ENCODE results near the gene DPP9.
"Not testable (repeated sequence)": the region's sequence is repeated elsewhere in the genome, so short reads cannot be mapped to it uniquely, and the experiment has no call there.

DPP9 gene

GRCh38 chr19:4684312-4685095 lies 39.1 kb downstream of the DPP9 start:
- no peak for DNase-seq

GRCh38 chr19:4682417-4683200 lies 41.0 kb downstream of the DPP9 start:
- DNase-seq, result no peak

GRCh38 chr19:4680021-4680420 lies 43.6 kb downstream of the DPP9 start:
- DNase-seq, result not testable (repeated sequence)

- peak; percentile 85 for DNase-seq
Observed at GRCh38 chr19:4678881-4679790, 44.5 kb downstream of the DPP9 start.

- peak; percentile 76 for DNase-seq
Observed at GRCh38 chr19:4676955-4677731, 46.5 kb downstream of the DPP9 start.

GRCh38 chr19:4675346-4675745 lies 48.3 kb downstream of the DPP9 start:
- no peak for DNase-seq

- DNase-seq, result no peak
Observed at GRCh38 chr19:4673726-4674125, 49.9 kb downstream of the DPP9 start.

- DNase-seq, result no peak
Observed at GRCh38 chr19:4673216-4673615, 50.4 kb downstream of the DPP9 start.

GRCh38 chr19:4671185-4671851 lies 52.3 kb downstream of the DPP9 start:
- no peak for DNase-seq

GRCh38 chr19:4669723-4670480 lies 53.7 kb downstream of the DPP9 start, which contains the start of gene MYDGF:
Gene MYDGF, minus strand, starts transcription at chr19:4670342. Its CDS starts 8 bp downstream, at chr19:4670334.
- peak; percentile 97 for DNase-seq

GRCh38 chr19:4664642-4665041 lies 59.0 kb downstream of the DPP9 start:
- no peak for DNase-seq

GRCh38 chr19:4662812-4663211 lies 60.8 kb downstream of the DPP9 start:
- DNase-seq, result no peak

GRCh38 chr19:4662020-4662695 lies 61.5 kb downstream of the DPP9 start:
- DNase-seq, result no peak

GRCh38 chr19:4660993-4661392 lies 62.6 kb downstream of the DPP9 start:
- DNase-seq, result no peak

- DNase-seq, result peak; percentile 82
Observed at GRCh38 chr19:4660181-4660791, 63.4 kb downstream of the DPP9 start.

- DNase-seq, result no peak
Observed at GRCh38 chr19:4657835-4658234, 65.8 kb downstream of the DPP9 start.

GRCh38 chr19:4657262-4657661 lies 66.4 kb downstream of the DPP9 start:
- DNase-seq, result no peak

- no peak for DNase-seq
Observed at GRCh38 chr19:4656102-4656501, 67.5 kb downstream of the DPP9 start.

GRCh38 chr19:4654437-4655361 lies 68.9 kb downstream of the DPP9 start:
- DNase-seq, result no peak

Data from hematopoietic multipotent progenitor cell treated with erythropoietin and hydrocortisone succinate and interleukin-3 and kit ligand, for 4 days (in vitro differentiated cells).